Neutrophil (primary cell): ENCODE data around the gene F11R.

Experiments
- H3K27ac ChIP-seq: fragments of 200-600 bp; sonication (generic); 2 replicates; pipeline ENCODE4 v1.5.1; 2016; ENCODE audit warnings: mild to moderate bottlenecking, moderate library complexity
- H3K27me3 ChIP-seq: fragments of 200-600 bp; sonication (generic); 2 replicates; pipeline ENCODE4 v1.6.0; 2016; ENCODE audit warnings: mild to moderate bottlenecking
- H3K36me3 ChIP-seq: fragments of 200-600 bp; sonication (generic); 2 replicates; pipeline ENCODE4 v1.5.1; 2017
- H3K4me1 ChIP-seq, 2 experiments: fragments of 200-600 bp in 1 of 2; sonication (generic) in 1 of 2; 1 replicate in 1 of 2; 2 replicates in 1 of 2; pipeline versions ENCODE4 v1.5.1 to v1.6.1; 2013 to 2016; ENCODE audit warnings: low read depth in 1 of 2, low read length in 1 of 2, mild to moderate bottlenecking in 1 of 2, moderate library complexity in 1 of 2; ENCODE audit not compliant: control insufficient read depth in 1 of 2, insufficient read depth in 1 of 2
- H3K4me3 ChIP-seq, 2 experiments: fragments of 200-600 bp in 1 of 2; sonication (generic) in 1 of 2; 1 replicate in 1 of 2; 2 replicates in 1 of 2; pipeline ENCODE4 v1.5.1; 2013 to 2016; ENCODE audit warnings: low read depth in 1 of 2, low read length in 1 of 2, mild to moderate bottlenecking in 1 of 2, moderate library complexity in 1 of 2
- H3K9me3 ChIP-seq: fragments of 200-600 bp; sonication (generic); 2 replicates; pipeline ENCODE4 v1.5.1; 2016
- TF ChIP-seq, protein P1 (sequence below): fragments of 200-600 bp; sonication (generic); IDR thresholded peaks from 2 replicates; pipeline ENCODE4 v1.5.1; 2016; ENCODE audit warnings: antibody characterized with exemption

F11R gene

DNA sequence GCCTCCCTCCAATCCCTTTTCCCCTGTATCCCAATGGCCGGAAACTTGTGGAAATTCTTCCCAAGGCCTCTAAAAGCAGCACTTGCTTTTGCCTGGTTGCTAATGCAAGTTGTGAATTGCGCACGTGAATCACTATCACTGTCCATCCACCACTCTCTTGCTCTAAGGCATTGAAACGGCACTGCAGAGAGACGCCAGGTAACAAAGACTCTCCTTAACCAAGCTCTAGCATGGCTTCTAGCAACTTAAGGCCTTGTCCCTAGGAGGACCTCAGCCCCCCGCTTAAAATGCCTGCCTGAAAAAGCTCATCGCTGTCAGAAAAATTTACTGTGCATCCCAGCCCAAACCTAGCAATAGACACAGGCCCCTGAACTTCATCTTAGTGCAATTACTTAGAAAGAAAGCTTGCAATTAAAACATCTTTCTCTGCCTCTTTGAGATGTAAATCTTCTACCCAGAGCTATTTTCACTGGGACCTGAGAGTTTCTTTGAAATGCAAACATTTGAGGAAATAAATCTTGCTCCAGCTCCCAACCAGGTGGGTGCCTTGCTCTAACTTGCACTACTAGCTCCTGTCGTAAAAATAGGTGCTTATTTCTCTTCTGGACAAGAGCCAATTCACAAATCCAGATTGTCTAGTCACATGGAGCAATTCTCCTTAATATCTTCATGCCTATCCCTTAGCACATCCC lies 33.4 kb downstream of the F11R start:
- H3K4me3 ChIP-seq, result no peak overlapping the region
- no peak overlapping the region for H3K27ac ChIP-seq
- peaks cover 6 to 8% of the 10 kb centered on the region in 2 experiments for H3K4me1 ChIP-seq
- peaks cover 9% of the 10 kb centered on the region for H3K27me3 ChIP-seq
- no peaks in the 10 kb centered on the region for H3K9me3 ChIP-seq
- TF ChIP-seq, protein P1, sequence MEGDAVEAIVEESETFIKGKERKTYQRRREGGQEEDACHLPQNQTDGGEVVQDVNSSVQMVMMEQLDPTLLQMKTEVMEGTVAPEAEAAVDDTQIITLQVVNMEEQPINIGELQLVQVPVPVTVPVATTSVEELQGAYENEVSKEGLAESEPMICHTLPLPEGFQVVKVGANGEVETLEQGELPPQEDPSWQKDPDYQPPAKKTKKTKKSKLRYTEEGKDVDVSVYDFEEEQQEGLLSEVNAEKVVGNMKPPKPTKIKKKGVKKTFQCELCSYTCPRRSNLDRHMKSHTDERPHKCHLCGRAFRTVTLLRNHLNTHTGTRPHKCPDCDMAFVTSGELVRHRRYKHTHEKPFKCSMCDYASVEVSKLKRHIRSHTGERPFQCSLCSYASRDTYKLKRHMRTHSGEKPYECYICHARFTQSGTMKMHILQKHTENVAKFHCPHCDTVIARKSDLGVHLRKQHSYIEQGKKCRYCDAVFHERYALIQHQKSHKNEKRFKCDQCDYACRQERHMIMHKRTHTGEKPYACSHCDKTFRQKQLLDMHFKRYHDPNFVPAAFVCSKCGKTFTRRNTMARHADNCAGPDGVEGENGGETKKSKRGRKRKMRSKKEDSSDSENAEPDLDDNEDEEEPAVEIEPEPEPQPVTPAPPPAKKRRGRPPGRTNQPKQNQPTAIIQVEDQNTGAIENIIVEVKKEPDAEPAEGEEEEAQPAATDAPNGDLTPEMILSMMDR, result no peak
- H3K36me3 ChIP-seq, result no peaks in the 10 kb centered on the region

DNA sequence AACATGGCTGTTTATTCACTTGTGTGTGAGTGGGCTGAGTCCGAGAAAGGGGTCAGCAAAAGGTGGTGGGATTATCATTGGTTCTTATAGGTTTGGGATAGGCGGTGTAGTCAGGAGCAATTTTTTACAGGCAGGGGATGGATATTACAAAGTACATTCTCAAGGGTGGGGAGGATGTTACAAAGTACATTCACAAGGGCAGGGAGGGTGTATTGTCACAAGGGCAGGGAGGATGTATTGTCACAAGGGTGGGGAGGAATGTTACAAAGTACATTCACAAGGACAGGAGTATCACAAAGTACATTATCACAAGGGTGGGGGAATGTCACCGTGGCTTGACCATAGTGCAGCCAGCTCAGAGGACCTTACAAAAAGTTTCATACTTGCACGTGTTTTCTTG lies 35.2 kb downstream of the F11R start:
- TF ChIP-seq, protein P1, result no peak
- Histone ChIP-seq H3K27ac (no peak overlapping the region), H3K4me3 (no peak overlapping the region), H3K9me3 (no peaks in the 10 kb centered on the region), H3K36me3 (no peaks in the 10 kb centered on the region), H3K27me3 (peaks cover 27% of the 10 kb centered on the region), H3K4me1 (peaks cover 6 to 19% of the 10 kb centered on the region in 2 experiments)

DNA sequence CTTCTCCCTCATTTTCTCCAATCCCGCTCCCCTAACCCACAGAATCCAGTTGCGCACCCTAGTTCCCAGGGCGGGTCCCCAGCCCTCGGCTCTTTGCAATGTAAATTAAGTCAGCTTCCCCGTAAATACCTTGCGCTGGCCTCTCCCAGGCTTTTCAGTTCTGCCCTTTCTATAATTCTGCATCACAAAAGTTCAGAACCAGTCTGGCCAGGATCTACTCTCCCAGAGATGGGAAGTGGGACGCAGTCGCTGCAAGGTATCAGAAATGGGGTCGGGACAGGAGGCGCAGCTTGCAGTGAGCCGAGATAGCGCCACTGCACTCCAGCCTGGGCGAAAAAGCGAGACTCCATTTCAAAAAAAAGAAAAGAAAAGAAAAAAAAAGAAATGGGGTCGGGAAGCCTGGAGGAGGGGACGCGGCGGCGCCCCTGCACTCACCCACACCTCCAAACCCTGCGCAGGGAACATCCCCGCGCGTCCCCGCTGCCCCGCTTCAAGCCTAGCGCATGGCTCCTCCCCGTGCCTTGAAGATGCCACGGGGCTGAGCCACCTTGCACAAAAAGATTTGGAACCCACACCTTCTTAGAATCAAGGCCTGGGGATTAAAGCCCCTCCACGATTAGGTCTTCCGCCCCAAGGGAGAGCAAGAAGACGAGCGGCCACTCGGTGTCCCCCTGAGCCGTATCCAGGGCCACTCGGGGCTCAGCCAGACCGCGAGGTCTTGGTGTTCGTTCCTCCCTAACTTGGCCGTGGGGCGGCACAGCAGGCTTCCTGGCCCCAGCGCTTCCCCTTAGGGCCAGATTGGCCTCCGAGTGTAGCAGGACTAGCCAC lies 39.2 kb downstream of the F11R start:
- Histone ChIP-seq H3K4me3 (no peak overlapping the region), H3K9me3 (no peaks in the 10 kb centered on the region), H3K27me3 (peaks cover 36% of the 10 kb centered on the region), H3K36me3 (no peaks in the 10 kb centered on the region), H3K27ac (no peak overlapping the region), H3K4me1 (peaks cover 0 to 11% of the 10 kb centered on the region in 2 experiments)
- TF ChIP-seq, protein P1, result no peak

DNA sequence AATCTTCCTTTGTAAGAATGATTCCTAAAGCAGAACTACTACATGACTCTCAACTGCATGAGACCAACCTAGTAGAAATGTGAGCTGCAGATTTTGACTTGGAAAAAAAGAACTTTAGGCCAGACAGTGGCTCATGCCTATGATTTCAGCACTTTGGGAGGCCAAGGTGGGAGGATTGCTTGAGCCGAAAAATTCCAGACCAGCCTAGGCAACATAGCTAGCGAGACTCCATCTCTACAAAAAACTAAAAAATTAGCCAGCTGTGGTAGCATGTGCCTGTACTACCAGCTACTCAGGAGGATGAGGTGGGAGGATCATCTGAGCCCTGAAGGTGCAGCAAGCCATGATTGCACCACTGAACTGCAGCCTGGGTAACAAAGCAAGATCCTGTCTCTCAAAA lies 41.7 kb downstream of the F11R start:
- no peak overlapping the region for H3K4me3 ChIP-seq
- TF ChIP-seq, protein P1, result no peak
- H3K36me3 ChIP-seq, result no peaks in the 10 kb centered on the region
- H3K9me3 ChIP-seq, result no peaks in the 10 kb centered on the region
- H3K27ac ChIP-seq, result no peak overlapping the region
- H3K27me3 ChIP-seq, result peaks cover 36% of the 10 kb centered on the region
- peaks cover 0 to 11% of the 10 kb centered on the region in 2 experiments for H3K4me1 ChIP-seq

DNA sequence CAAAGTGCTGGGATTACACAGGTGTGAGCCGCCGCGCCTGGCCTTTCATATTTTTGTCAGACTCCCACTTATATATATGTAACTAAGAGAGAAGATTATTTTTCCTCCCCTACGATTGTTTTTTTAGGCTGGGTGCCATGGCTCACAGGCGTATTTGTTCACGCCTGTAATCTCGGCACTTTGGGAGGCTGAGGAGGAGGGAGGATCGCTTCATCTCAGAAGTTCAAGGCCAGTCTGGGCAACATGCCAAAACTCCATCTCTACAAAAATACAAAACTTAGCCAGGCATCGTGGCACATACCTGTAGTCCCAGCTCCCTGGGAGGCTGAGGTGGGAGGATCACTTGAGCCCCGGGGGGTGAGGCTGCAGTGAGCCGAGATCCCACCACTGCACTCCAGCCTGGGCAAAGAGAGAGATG lies 42.4 kb downstream of the F11R start:
- Histone ChIP-seq H3K4me1 (peaks cover 0 to 11% of the 10 kb centered on the region in 2 experiments), H3K27me3 (peaks cover 36% of the 10 kb centered on the region), H3K27ac (no peak overlapping the region), H3K9me3 (no peaks in the 10 kb centered on the region), H3K4me3 (no peak overlapping the region), H3K36me3 (no peaks in the 10 kb centered on the region)
- TF ChIP-seq, protein P1, result no peak
